Measurements from ENCODE around the gene ABCD2. TPM values are rescaled to one million over a fixed set of nuclear protein-coding genes. Genes with fewer than 3 reads are reported as not detected.

The ABCD2 gene
- 0.47 TPM for total RNA-seq
- long read RNA-seq, partial matches to known transcripts: 0 of 1 reads
- long read RNA-seq, other reads (novel, unspliced or antisense): 1 of 1 reads

DNA sequence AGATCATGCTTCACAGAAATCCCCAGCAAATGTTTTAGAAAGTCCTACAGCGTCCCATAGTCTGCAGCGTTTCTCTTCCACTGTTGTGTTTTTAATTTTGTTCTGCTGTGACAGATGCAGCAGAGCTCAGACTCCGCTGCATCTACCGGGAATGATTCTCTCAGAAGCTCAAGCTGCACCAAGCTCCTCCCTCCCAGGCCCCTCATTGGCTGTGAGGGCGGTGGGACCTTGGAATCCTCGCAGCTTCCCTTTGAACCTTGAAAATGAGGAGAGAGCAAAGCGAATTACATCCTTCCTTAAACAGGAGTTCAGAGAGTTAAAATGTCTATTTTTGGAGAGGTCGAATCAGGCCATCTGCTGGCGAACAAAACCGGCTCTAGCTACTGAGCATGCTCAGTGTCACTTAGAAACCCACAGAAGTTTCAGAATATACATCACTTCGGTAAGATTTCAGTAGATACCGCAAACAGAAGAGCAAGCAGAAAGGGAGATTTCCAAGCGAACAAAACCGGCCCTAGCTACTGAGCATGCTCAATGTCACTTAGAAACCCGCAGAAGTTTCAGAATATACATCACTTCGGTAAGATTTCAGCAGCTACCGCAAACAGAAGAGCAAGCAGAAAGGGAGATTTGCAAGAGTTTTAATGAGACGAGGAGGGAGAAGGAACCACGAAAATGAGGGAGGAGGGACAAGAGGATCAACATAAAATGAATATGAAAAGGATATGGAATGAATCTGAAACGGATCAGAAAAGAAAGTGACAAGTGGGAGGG is at the start of gene ABCD2:
TSS of gene ABCD2 (minus strand) at position 144 of the 774 bp plus-strand sequence. CDS start 188 bp downstream, outside the sequence.
- intact Hi-C loops (cut with DNase I): no loop called here
- Histone ChIP-seq H3K27me3 (ENCODE audit: low read depth) (no peaks in the 10 kb centered on the region), H3K27ac (peak within 1 kb of the TSS; percentile 50), H3K4me1 (peaks cover 6% of the 10 kb centered on the region), H3K9me3 (no peaks in the 10 kb centered on the region), H3K4me3 (peak within 1 kb of the TSS; percentile 56), H3K36me3 (no peaks in the 10 kb centered on the region)
- peak; percentile 43 for DNase-seq
- ATAC-seq: peak; percentile 79 to 86
- TF ChIP-seq, protein P1, sequence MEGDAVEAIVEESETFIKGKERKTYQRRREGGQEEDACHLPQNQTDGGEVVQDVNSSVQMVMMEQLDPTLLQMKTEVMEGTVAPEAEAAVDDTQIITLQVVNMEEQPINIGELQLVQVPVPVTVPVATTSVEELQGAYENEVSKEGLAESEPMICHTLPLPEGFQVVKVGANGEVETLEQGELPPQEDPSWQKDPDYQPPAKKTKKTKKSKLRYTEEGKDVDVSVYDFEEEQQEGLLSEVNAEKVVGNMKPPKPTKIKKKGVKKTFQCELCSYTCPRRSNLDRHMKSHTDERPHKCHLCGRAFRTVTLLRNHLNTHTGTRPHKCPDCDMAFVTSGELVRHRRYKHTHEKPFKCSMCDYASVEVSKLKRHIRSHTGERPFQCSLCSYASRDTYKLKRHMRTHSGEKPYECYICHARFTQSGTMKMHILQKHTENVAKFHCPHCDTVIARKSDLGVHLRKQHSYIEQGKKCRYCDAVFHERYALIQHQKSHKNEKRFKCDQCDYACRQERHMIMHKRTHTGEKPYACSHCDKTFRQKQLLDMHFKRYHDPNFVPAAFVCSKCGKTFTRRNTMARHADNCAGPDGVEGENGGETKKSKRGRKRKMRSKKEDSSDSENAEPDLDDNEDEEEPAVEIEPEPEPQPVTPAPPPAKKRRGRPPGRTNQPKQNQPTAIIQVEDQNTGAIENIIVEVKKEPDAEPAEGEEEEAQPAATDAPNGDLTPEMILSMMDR (IDR thresholded peaks at IDR 0.05): no peak

GRCh38 chr12:39660101-39660500 is 40.5 kb upstream of the ABCD2 start:
- ATAC-seq: no peak
- Histone ChIP-seq H3K27ac (no peak overlapping the region), H3K4me1 (no peaks in the 10 kb centered on the region), H3K27me3 (ENCODE audit: low read depth) (no peaks in the 10 kb centered on the region), H3K36me3 (no peaks in the 10 kb centered on the region), H3K9me3 (no peaks in the 10 kb centered on the region), H3K4me3 (no peak overlapping the region)
- intact Hi-C loops (cut with DNase I): no loop called here
- DNase-seq: no peak
- TF ChIP-seq, protein P1 (IDR thresholded peaks at IDR 0.05): no peak

DNA sequence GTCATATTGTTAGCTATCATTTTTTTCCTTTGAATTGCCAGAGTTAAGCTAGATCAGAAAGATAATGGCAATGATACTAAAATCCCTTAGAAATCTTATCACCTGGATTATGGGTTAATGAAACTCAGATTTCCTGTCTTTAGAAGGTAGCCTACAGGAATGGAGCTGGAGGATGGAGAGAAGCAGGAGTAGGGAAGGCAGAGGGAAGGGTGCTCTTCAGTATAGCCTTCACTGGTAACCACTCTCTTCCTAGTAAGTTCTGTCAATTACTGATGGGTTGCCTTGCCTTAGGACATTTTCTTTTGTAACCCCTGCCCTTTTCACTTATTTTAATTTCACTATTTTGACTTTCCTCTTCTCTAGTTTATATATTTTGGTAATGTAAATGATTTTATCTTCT is 27.8 kb upstream of the ABCD2 start:
- H3K27ac ChIP-seq: no peak overlapping the region
- DNase-seq (no peak), ATAC-seq (no peak)
- no peaks in the 10 kb centered on the region for H3K4me1 ChIP-seq
- no peak overlapping the region for H3K4me3 ChIP-seq
- TF ChIP-seq, protein P1 (IDR thresholded peaks at IDR 0.05): no peak
- H3K9me3 ChIP-seq: no peaks in the 10 kb centered on the region
- H3K27me3 ChIP-seq (ENCODE audit: low read depth): no peaks in the 10 kb centered on the region
- H3K36me3 ChIP-seq: no peaks in the 10 kb centered on the region
- intact Hi-C loops (cut with DNase I): no loop called here

DNA sequence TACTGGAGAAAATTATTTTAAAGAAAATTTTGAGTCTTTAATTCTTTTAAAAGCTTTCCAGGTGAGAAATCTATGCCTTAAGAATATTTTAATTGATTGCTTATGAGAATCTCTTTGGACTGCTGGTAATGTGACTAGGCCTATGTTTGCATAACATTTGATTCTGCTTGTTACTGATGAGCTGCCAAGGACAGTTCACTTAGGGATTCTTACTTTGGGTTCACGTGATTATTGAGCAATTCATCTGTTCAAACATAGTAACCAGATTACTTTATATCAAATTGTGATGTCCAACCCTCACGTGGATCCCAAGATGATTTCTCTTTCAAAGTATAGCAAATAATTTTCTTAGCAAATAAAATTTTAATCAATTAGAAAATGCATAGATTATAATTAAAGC is 27.4 kb upstream of the ABCD2 start:
- Histone ChIP-seq H3K27me3 (ENCODE audit: low read depth) (no peaks in the 10 kb centered on the region), H3K4me3 (no peak overlapping the region), H3K9me3 (no peaks in the 10 kb centered on the region), H3K36me3 (no peaks in the 10 kb centered on the region), H3K27ac (no peak overlapping the region), H3K4me1 (no peaks in the 10 kb centered on the region)
- ATAC-seq: no peak
- DNase-seq: no peak
- TF ChIP-seq, protein P1 (IDR thresholded peaks at IDR 0.05): no peak
- intact Hi-C loops (cut with DNase I): no loop called here

DNA sequence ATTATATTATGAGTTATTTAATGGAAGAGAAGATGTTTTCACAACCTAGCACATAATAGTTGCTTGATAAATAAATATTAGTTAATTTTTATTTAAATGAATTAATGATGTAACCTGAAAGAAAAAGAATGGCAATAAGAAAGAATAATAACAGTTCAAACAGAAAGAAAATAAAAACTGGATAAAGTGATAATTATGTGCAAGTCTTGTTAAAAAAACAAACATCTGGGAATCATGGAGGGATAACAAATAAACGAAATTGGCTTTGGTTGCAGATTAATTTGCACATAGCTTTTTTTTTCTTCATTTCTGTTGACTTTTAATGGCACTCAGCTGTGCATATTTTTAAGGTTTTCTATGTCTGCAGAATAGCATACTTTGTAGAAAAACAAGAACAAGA is 23.4 kb upstream of the ABCD2 start:
- Histone ChIP-seq H3K4me3 (no peak overlapping the region), H3K36me3 (no peaks in the 10 kb centered on the region), H3K4me1 (no peaks in the 10 kb centered on the region), H3K9me3 (no peaks in the 10 kb centered on the region), H3K27ac (no peak overlapping the region), H3K27me3 (ENCODE audit: low read depth) (no peaks in the 10 kb centered on the region)
- TF ChIP-seq, protein P1 (IDR thresholded peaks at IDR 0.05): no peak
- ATAC-seq: no peak
- DNase-seq: no peak
- intact Hi-C loops (cut with DNase I): no loop called here

All from lower lobe of right lung (tissue), 2 donors.